Mammary epithelial cell (primary cell): ENCODE results near the gene ASB13.

ENCODE experiments used
- CTCF ChIP-seq, 2 donors: IDR thresholded peaks in 1 of 2; conservative IDR thresholded peaks in 1 of 2; 2 replicates each; pipeline ENCODE4 v1.5.1; 2011 to 2012; ENCODE audit warnings: inconsistent platforms in 2 of 2, low read length in 2 of 2, mild to moderate bottlenecking in 2 of 2, control low read depth in 1 of 2, low read depth in 1 of 2; ENCODE audit not compliant: insufficient read depth in 1 of 2; ENCODE audit errors: extremely low read depth in 1 of 2
- EZH2 ChIP-seq: IDR thresholded peaks from 2 replicates; pipeline ENCODE4 v1.6.1; 2012; ENCODE audit warnings: low read length, inconsistent platforms, borderline replicate concordance

- TF ChIP-seq CTCF (conservative IDR thresholded peaks at IDR 0.05 in 1 of 2, IDR thresholded peaks at IDR 0.05 in 1 of 2; ENCODE audit: extremely low read depth in 1 of 2, insufficient read depth in 1 of 2, low read depth in 1 of 2, low read length in 2 of 2) = no peak
- no peak for TF ChIP-seq EZH2
Measured at GRCh38 chr10:5685764-5686240, 19.4 kb upstream of the ASB13 start.
